ENCODE measurements around the gene RPAIN. TPM values are rescaled to one million over a fixed set of nuclear protein-coding genes. Genes with fewer than 3 reads are reported as not detected.

Gene RPAIN
- total RNA-seq, 6 experiments from 2014 or later: 11.5 to 21.4 (median 14.8) TPM

- intact Hi-C loops (cut with DNase I): no loop called here
- no peak for DNase-seq
- no peak for TF ChIP-seq POLR2A (IDR thresholded peaks at IDR 0.05)
- no peak for TF ChIP-seq CTCF (IDR thresholded peaks at IDR 0.05)
- peaks cover 0 to 50% (median 25%) of the 10 kb centered on the region in 4 donors for H3K36me3 ChIP-seq
- H3K4me1 ChIP-seq: peaks cover 2 to 49% (median 22%) of the 10 kb centered on the region in 4 donors
- no peak for ATAC-seq
- H3K4me3 ChIP-seq: no peak overlapping the region
- H3K27ac ChIP-seq: no peak overlapping the region
- 93% methylated on average over 7 of the region's 7 CpGs for WGBS (ENCODE audit: insufficient coverage, low coverage, low lambda C conversion rate, missing lambda C conversion rate)
- H3K9me3 ChIP-seq: no peaks in the 10 kb centered on the region
- no peaks in the 10 kb centered on the region for H3K27me3 ChIP-seq
Measured at GRCh38 chr17:5410594-5411272, 9.2 kb upstream of the RPAIN start.

- peak in 3 of 4 donors; percentile 21 to 80 (median 39) for ATAC-seq
- intact Hi-C loops (cut with DNase I): no loop called here
- Histone ChIP-seq H3K36me3 (peaks cover 0 to 33% (median 13%) of the 10 kb centered on the region in 4 donors), H3K4me3 (no peak overlapping the region), H3K9me3 (no peaks in the 10 kb centered on the region), H3K27ac (peak overlapping the region in 2 of 3 donors; percentile 47 to 61), H3K27me3 (no peaks in the 10 kb centered on the region), H3K4me1 (peaks cover 0 to 56% (median 21%) of the 10 kb centered on the region in 4 donors)
- DNase-seq: no peak
- TF ChIP-seq CTCF (IDR thresholded peaks at IDR 0.05) (no peak), POLR2A (IDR thresholded peaks at IDR 0.05) (peak; percentile 27)
- WGBS (ENCODE audit: insufficient coverage, low coverage, low lambda C conversion rate, missing lambda C conversion rate): 20% methylated on average over 4 of the region's 4 CpGs
Measured at GRCh38 chr17:5413682-5414081, 6.3 kb upstream of the RPAIN start.

- DNase-seq: no peak
- Histone ChIP-seq H3K4me1 (peaks cover 0 to 66% (median 23%) of the 10 kb centered on the region in 4 donors), H3K36me3 (peaks cover 0 to 17% (median 6%) of the 10 kb centered on the region in 4 donors)
Measured at GRCh38 chr17:5416901-5417300, 3.1 kb upstream of the RPAIN start.

GRCh38 chr17:5418858-5419355, 1.1 kb upstream of the RPAIN start:
- H3K27me3 ChIP-seq: no peaks in the 10 kb centered on the region
- TF ChIP-seq POLR2A (IDR thresholded peaks at IDR 0.05): no peak
- TF ChIP-seq CTCF (IDR thresholded peaks at IDR 0.05): no peak
- H3K4me1 ChIP-seq: peaks cover 0 to 48% (median 15%) of the 10 kb centered on the region in 4 donors
- intact Hi-C loops (cut with DNase I): no loop called here
- WGBS (ENCODE audit: insufficient coverage, low coverage, low lambda C conversion rate, missing lambda C conversion rate): under 1% methylated on average over 22 of the region's 26 CpGs
- DNase-seq (peak in 1 of 3 donors; percentile 51), ATAC-seq (peak; percentile 25 to 44 (median 34))
- peaks cover 0 to 37% (median 11%) of the 10 kb centered on the region in 4 donors for H3K36me3 ChIP-seq
- no peaks in the 10 kb centered on the region for H3K9me3 ChIP-seq
- H3K27ac ChIP-seq: peak overlapping the region; percentile 80 to 95 (median 84)
- peak overlapping the region; percentile 56 to 87 (median 74) for H3K4me3 ChIP-seq

More at GRCh38 chr17:5416901-5417300, 3.1 kb upstream of the RPAIN start:
- Histone ChIP-seq H3K4me3 (no peak overlapping the region), H3K9me3 (no peaks in the 10 kb centered on the region), H3K27me3 (no peaks in the 10 kb centered on the region), H3K27ac (no peak overlapping the region)
- no peak for ATAC-seq
- intact Hi-C loops (cut with DNase I): no loop called here
- TF ChIP-seq POLR2A (IDR thresholded peaks at IDR 0.05): no peak
- TF ChIP-seq CTCF (IDR thresholded peaks at IDR 0.05): no peak
- WGBS (ENCODE audit: insufficient coverage, low coverage, low lambda C conversion rate, missing lambda C conversion rate): 91% methylated on average over 2 of the region's 2 CpGs
